ENCODE measurements around the gene GAGE10.
A peak's percentile ranks its signal among the peaks of the same experiment; 100 is the strongest.
"Not testable (repeated sequence)": the region's sequence is repeated elsewhere in the genome, so short reads cannot be mapped to it uniquely, and the experiment has no call there.

GAGE10 gene

GRCh38 chrX:49276671-49277534, 26.5 kb upstream of the GAGE10 start:
- DNase-seq: no peak

GRCh38 chrX:49277535-49277830, 26.0 kb upstream of the GAGE10 start:
- DNase-seq: no peak

- no peak for DNase-seq
These were observed 25.4 kb upstream of the GAGE10 start for GRCh38 chrX:49278081-49278480.

GRCh38 chrX:49282647-49283011, 20.8 kb upstream of the GAGE10 start:
- DNase-seq: peak; percentile 3 to 7

GRCh38 chrX:49284212-49284611, 19.2 kb upstream of the GAGE10 start:
- no peak for DNase-seq

- no peak for DNase-seq
These were observed 17.3 kb upstream of the GAGE10 start for GRCh38 chrX:49286136-49286535.

- no peak for DNase-seq
These were observed 16.9 kb upstream of the GAGE10 start for GRCh38 chrX:49286581-49286980.

- peak in 1 of 2 experiments; percentile 0 for DNase-seq
These were observed 15.8 kb upstream of the GAGE10 start for GRCh38 chrX:49287665-49288064.

- no peak for DNase-seq
These were observed 13.2 kb upstream of the GAGE10 start for GRCh38 chrX:49290215-49290614.

GRCh38 chrX:49291615-49292337, 11.7 kb upstream of the GAGE10 start:
- peak; percentile 47 to 51 for DNase-seq

GRCh38 chrX:49292400-49293362, 10.8 kb upstream of the GAGE10 start:
- no peak for DNase-seq

- not testable (repeated sequence) for DNase-seq
These were observed 4.2 kb upstream of the GAGE10 start for GRCh38 chrX:49299293-49299692.

- DNase-seq: no peak
These were observed 2.7 kb upstream of the GAGE10 start for GRCh38 chrX:49300703-49301102.

GRCh38 chrX:49307775-49308174, 4.3 kb downstream of the GAGE10 start:
- not testable (repeated sequence) for DNase-seq

- no peak for DNase-seq
These were observed 5.3 kb downstream of the GAGE10 start for GRCh38 chrX:49308604-49309269.

- no peak for DNase-seq
These were observed 6.0 kb downstream of the GAGE10 start for GRCh38 chrX:49309401-49309981.

GRCh38 chrX:49310371-49310770, 6.9 kb downstream of the GAGE10 start:
- DNase-seq: no peak

- no peak for DNase-seq
These were observed 8.7 kb downstream of the GAGE10 start for GRCh38 chrX:49312176-49312575.

- no peak for DNase-seq
These were observed 12.6 kb downstream of the GAGE10 start for GRCh38 chrX:49316085-49316484.

GRCh38 chrX:49321737-49322136, 18.3 kb downstream of the GAGE10 start, which contains the start of gene GAGE12J:
TSS of gene GAGE12J (plus strand) at chrX:49322037. CDS start at chrX:49323194, 1,157 bp downstream.
- DNase-seq: not testable (repeated sequence)

GRCh38 chrX:49322266-49322665, 18.8 kb downstream of the GAGE10 start:
- DNase-seq: not testable (repeated sequence)

GRCh38 chrX:49323735-49324134, 20.3 kb downstream of the GAGE10 start:
- DNase-seq: not testable (repeated sequence)
